Epithelial cell of proximal tubule (primary cell): ENCODE measurements around the gene WDCP. TPM values are rescaled to one million over a fixed set of nuclear protein-coding genes. Genes with fewer than 3 reads are reported as not detected.
A peak's percentile ranks its signal among the peaks of the same experiment; 100 is the strongest.

Experiments
- DNase-seq: peaks from one replicate; pipeline ENCODE4 v3.0.0-alpha.2; 2011; ENCODE audit warnings: low read depth
- H3K4me3 ChIP-seq: 2 replicates; pipeline ENCODE4 v1.5.1; 2011; ENCODE audit warnings: low read depth, mild to moderate bottlenecking, low read length
- CTCF ChIP-seq: conservative IDR thresholded peaks from 2 replicates; pipeline ENCODE4 v1.5.1; 2012; ENCODE audit warnings: low read depth, mild to moderate bottlenecking, low read length
- total RNA-seq: library from RNA; depleted of rRNA; stranded (reverse); fragments of >200 nt; gene quantifications from 2 replicates; pipeline ENCODE4 v1.2.3, GENCODE V29; 2015

Gene WDCP
- total RNA-seq, 1 donor from 2014 or later, result 7.7 TPM

GRCh38 chr2:24084386-24085199 is 37.4 kb upstream of the WDCP start, which contains the start of gene TP53I3:
Gene TP53I3 (minus strand): TSS chr2:24084834. CDS start chr2:24084326, 508 bp downstream.
- peak; percentile 23 for DNase-seq
- TF ChIP-seq CTCF, result peak; percentile 76
- H3K4me3 ChIP-seq, result peak within 1 kb of the TSS; percentile 71

- peak; percentile 41 for DNase-seq
- H3K4me3 ChIP-seq, result peak overlapping the region; percentile 71
- no peak for TF ChIP-seq CTCF
These were observed 36.6 kb upstream of the WDCP start for GRCh38 chr2:24083567-24084385.

GRCh38 chr2:24082787-24083566 is 35.8 kb upstream of the WDCP start:
- no peak for DNase-seq
- H3K4me3 ChIP-seq, result peak overlapping the region; percentile 71
- no peak for TF ChIP-seq CTCF

- TF ChIP-seq CTCF, result no peak
- no peak overlapping the region for H3K4me3 ChIP-seq
- no peak for DNase-seq
These were observed 33.5 kb upstream of the WDCP start for GRCh38 chr2:24080701-24081100.

- peak overlapping the region; percentile 90 for H3K4me3 ChIP-seq
- DNase-seq, result no peak
- TF ChIP-seq CTCF, result no peak
These were observed 30.7 kb upstream of the WDCP start for GRCh38 chr2:24077879-24078278.

- no peak for TF ChIP-seq CTCF
- H3K4me3 ChIP-seq, result peak overlapping the region; percentile 90
- no peak for DNase-seq
These were observed 30.3 kb upstream of the WDCP start for GRCh38 chr2:24077535-24077877.
